Activated naive CD4-positive, alpha-beta T cell treated with anti-CD3 and anti-CD28 coated beads, Interleukin-2, amount 50 U/mL, for 16 hours (primary cell): ENCODE data around the gene TREML1.

Experiments used
- DNase-seq: peaks from one replicate; pipeline ENCODE4 v3.0.0-alpha.2; 2020

The TREML1 gene

DNA sequence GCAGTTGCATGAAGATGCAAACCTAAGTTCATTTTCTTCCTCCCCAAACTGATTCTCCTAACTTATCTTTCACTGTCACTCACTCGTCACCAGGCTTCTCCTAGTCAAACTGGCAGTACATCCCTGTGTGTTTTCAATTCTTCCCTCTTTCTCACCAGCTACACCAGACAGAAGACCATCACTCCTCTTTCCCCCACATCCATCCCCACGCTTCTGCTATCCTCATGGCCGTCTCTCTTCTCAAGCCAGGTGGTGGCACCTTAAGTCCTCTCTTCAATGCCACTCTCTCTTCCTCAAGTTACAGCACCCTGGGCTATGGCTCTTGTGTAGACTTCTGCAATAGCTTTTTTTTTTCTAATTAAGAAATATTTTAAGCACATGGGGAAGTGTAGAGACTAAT lies 23.1 kb upstream of the TREML1 start:
- no peak for DNase-seq

DNA sequence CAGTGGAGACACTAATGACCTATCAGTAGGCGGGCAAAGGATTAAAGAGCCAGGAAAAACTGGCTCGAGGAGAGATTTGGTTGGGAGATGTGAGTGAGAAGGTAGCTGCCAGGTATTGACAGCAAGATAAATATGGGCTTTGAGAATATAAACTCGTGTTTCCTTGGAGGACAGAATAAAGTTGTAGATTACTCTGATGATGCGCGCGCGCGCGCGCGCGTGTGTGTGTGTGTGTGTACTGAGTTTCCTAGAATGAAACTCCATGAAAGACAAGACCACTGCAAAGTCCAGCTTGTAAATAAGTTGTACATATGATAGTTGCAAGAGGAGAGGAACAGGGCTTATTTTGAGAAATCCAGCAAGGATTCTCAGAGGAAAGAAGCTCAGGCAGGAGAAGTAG lies 22.0 kb upstream of the TREML1 start:
- no peak for DNase-seq

DNA sequence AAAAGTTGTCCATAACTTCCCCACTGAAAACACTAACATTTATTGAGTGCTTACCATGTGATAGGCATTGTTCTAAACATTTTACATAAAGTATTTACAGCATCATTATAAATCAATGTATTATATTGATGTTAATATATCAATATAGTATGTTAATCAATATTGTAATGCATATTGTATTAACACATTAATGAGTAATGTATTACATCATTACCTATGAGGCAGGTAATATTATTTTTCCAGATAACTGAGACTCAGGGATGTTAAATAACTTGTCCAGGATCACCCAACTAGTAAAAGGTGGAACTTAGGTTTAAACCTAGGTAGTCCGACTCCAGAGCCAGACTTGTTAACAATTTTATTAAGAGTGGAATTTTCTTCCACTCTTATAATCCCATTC lies 20.9 kb upstream of the TREML1 start:
- DNase-seq: no peak

DNA sequence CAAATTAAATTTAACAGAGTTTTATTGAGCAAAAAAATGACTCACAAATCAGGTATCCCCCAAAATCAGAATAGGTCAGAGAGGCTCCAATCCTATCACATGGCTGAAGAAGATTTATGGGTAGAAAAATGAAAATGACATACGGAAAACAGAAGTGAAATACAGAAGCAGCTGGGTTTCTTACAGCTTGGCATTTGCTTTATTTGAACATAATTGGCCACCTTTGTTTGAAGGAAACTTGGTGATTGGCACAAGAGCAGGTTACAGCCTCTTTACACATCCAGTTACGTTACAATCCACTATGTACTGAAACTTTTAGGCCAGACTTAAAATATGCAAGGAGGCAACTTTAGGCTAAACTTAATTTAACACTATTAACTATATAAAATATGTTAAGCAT lies 20.5 kb upstream of the TREML1 start:
- DNase-seq: no peak

DNA sequence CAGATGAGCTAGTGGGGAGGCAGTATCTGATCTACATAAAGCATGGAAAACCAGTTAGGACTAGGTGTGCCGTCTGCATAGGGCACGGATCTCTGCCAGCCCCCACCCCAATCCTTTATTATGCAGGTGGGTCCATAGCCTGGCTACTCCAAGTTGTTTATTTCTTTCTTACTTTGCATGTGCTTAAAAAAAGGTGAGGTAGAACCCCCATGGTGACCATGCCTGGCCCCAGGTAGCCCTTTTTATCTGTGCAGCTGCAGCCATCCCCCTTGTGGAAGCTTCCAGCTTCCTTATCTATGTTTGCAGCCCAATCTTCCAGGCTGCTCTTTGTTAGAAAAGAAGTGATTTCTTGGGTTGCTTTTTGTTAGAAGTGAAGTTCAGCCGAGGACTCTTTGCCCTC lies 17.8 kb upstream of the TREML1 start:
- no peak for DNase-seq

DNA sequence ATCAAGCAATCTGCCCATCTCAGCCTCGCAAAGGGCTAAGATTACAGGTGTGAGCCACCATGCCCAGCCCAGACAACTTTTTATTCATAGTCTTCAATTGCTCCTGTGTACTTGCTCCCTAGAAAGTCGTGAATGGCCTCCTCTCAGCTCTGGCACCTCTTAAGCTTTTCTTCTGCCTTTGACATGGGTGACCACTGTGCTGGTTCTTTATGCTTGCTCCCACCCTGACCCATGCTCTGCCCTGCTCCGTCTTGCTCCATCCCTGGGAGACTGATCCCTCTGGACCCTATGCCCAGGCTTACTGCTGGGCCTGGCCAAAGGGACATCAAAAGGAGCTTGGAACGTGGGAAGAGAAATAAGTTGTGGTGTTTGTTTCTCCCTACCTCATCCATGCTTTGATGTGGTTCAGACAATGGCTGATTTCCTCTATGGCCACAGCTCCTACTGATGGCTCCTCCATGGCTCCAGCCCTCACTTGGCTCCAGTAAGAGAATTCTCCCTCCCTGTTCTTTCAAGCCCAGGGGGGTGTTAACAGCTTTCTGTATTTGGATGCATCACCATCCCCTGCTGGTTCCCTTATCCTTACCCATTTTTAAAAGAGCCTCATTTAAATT lies 16.5 kb upstream of the TREML1 start:
- DNase-seq: no peak

DNA sequence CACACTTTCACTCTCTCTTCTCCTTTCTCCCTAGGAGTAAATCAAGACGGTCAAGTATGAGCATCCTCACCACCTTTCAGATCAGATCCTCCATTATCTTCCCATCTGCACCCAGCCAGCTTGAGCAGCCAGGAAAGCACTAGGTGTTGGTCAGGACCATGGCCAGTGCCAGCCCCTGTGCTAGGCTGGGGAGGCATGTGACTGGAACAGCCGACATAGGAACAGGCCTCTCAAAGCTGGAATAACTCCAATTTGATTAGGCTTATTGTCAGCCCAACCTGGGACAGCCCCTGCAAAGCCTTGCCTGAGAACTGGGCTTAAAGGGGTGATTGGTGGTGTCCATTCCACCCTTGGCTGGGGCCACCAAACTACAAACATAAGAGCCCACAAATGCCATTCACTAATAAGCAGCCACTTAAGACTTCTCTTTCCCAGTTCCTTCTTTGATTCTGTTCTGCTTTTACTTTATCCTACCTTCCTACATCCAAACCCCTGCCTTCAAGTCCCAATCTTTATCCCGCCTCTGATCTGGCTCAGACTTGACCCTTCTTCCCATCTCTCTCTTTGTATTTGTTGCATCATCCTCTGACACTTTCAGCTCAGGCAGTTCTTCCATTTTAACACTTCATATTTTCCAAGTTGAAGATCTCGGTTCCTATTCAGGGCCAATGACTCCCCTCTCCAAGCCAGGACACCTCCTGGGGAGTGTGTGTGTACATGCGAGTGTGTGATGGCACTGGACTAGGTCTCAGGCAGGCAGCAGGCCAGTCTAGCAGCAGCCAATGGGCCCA lies 13.2 kb upstream of the TREML1 start:
- DNase-seq: no peak

DNA sequence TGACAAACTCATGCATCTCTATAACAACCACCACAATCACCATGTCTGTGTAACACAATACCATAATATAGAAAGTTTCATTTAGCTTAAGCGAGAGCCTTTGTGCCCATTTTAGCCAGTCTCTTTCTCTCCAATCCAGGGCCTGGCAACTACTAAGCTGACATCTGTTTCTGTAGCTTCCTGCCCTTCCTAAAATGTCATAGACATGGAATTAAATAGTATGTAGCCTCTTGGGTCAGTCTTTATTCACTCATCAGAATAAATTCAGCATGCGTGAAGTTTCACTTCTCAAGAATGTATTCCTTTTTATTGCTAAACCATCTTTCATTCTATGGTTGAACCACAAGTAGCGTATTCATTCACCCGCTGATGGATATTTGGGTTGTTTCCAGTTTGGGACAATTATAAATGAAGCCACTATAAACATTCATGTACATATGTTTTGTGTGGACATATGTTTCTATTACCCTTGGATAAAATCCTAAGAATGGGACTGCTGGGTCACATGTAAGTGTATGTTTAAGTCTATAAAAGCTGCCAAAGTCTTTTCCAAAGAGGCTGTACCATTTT lies 10.5 kb upstream of the TREML1 start:
- no peak for DNase-seq

DNA sequence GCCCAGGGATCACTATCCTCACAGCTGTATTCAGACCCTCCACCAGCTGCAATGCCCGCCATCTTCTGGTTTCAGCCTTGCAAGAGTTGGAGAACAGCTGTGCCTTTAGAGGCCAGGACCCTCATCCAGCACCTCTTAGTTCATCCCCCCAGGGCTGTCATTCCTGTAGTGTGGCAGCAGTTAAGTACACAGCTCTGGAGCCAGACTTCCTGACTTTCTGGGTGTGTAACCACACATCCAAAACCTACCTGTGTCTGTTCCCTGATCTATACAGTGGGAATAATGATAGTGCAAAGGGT lies 9.2 kb upstream of the TREML1 start:
- no peak for DNase-seq

DNA sequence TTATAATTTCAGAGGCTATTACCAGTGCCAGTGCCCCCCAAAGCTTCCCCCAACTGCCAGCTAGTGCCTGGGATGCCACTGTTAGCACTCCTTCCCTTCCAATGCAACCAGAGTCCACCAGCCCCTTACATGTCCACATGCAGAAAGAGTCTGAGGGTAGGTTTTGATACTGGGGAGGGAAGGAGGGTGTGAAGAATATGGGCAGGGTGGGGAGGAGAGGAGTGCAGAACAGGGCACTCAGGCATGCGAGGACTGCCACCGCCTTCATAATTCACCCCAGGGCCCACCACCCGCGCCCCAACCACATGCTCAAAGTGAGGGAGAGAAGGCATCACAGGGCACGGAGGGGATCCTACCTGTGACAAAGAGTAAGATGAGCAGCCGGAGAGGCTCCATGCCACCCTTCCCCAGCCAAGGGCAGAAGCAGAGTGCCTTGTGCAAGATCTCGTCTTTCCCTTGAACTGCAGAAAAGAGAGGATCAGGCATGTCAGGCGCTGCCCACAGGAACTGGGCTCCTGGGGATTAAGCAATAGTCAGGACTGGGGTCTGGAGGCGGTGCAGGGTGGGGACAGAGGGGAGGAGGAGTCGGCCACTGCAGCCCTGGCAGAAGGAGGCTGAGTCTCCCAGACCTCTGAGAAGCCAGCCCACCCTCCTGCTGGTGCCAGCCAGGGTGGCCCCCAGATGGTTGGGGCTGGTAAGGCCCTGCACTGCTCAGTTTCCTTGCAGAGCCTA lies 8.7 kb upstream of the TREML1 start, which contains the start of gene TREM2:
Gene TREM2 (minus strand): TSS at position 430 of the 732 bp plus-strand sequence. CDS start 34 bp downstream, at position 396.
- DNase-seq: no peak

DNA sequence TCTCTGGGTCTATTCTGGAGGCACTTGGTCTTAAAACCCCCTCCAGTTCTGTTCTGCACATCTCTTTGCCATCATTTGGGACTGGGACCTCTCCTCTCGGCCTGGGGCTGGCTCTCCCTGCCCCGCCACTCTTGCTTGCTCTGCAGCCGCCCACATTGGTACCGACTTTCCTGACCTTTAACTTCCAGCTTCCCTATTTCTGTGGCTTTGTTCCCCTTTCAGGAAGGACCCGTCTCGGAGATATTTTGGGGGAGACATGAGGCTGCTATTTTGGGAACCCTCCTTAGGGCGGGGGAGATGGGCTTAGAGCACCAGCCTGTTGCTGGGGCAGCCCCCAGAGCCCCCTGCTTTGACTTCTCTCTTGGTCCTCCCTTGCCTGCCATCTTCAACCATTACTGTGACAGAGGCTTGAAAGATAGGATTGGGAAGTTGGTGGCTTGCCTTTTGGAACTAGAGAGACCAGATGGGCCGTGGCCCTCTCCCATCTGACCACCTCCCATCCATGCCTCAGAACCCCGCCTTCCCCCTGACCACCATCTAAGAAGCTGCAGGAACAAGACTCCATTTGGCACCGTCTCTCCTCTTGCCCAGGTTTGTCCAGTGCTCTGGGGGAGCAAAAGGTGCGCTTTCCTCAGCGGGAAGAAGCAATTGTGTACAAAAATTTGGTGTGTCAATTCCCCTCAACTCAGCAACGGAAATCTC lies 7.9 kb upstream of the TREML1 start:
- no peak for DNase-seq

DNA sequence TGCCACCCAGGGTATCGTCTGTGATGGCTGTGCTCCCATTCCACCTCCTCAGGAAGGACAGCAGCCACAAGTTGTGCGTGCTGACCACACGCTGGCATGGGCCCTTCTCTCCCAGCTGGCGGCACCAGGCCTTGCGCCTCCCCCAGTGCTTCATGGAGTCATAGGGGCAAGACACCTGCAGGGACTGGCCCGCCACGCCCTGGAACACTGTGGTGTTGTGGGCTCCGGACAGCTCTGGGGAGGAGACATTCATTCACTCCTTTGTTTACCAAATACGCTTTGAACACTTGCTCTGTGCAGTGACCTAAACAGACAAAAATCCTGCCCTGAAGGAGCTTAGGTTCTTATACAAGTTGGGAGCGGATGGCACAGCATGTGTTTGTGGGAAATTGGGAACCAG lies 7.2 kb upstream of the TREML1 start:
- DNase-seq: no peak

DNA sequence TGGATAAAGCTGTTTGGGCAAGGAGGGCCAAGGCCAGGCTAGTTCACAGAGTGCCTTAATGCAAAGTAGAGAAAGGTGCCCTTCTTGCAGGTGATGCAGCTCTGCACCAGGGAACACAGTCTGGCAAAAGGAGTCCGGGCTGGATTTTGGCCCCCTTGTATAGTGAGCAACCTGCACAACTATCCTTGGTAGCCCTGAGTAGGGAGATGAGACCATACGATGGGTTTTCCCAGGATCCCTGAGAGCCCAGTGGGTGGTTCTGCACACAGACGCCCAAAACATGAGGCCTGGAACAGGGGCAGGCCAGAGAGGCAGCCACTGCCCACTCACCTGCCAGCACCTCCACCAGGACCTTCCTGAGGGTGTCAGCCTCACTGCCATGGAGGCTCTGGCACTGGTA lies 6.8 kb upstream of the TREML1 start:
- DNase-seq: no peak

DNA sequence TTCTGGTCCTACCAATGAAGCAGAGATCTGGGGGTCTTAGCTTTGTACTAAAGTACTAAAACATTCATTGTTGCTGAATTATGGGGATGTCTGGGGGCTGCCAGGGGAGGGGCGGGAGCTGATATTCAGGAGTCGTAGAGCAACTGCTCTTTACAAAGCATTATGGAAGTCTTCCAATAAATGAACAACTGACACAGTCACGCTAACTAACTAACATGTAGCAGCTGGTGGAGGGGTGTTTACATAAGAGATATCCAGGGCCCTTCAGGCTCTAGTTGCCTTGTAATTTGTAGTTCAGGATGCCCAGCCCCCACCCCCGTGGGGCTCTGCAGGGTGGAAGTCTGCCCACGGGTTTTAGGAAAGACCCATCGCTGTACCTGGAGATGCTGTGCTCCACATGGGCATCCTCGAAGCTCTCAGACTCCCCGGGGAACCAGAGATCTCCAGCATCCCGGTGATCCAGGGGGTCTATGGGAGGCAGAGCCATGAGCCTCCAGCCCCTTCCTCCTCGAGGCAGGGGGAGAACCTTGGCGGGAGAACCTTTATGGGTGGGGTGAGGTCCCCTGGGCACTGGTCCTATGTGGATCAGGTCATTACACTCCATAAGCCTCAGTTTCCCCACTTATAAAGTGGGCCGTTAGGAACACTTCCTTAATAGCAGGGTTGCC lies 5.4 kb upstream of the TREML1 start:
- DNase-seq: no peak

DNA sequence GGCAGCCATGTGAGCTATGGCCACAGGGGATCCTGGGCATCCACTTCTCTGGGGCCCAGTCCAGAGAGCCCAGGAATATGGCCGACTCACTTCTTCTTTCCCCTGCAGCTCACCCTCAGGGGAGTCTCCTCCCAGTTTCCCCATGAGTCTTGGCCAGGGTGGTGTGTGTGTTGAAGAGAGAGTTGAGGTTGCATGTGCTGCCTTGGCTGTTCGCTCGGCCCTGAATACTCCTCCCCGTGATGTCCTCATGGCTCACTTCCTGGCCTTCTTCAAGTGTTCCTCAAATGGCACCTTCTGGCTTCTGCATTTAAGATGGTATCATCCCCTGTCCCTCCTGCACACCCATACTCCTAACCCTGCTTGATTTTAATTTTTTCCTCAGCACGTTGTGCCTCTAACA lies 3.2 kb upstream of the TREML1 start:
- no peak for DNase-seq

DNA sequence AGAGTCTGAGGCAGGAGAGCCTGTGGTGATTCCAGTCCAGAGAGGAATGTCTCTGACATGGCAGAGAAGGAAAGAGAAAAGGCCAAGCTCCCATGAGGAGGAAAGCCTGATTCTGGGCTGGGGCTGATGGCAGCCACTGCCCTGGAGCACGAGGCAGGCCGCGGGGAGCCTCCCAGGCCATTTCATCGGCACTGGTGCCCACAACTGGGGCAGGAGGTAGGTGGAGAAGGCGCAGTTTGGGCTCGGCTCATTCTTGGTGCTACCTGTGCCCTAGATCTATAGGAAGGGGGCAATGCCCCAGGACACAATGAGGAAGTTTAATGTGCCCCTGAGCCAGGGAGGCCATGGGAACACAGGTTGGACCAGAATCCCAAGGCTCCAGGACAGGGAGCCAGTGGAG lies 2.6 kb upstream of the TREML1 start:
- no peak for DNase-seq

DNA sequence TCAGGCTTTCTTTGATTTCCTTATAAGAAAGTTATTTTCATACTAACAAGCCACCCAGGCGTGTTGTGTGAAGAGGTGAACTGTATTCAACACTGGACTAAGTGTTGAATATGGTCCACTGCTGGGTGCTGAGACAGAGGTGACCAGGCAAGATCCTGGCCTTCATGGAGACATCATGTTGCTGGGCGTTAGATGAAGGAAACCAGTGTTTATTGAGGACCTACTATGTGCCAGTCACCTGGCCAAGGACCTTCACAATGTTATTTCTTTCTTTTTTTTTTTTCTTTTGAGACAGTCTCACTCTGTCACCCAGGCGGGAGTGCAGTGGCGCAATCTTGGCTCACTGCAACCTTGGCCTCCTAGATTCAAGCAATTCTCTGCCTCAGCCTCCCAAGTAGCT lies 1.9 kb upstream of the TREML1 start:
- DNase-seq: no peak

DNA sequence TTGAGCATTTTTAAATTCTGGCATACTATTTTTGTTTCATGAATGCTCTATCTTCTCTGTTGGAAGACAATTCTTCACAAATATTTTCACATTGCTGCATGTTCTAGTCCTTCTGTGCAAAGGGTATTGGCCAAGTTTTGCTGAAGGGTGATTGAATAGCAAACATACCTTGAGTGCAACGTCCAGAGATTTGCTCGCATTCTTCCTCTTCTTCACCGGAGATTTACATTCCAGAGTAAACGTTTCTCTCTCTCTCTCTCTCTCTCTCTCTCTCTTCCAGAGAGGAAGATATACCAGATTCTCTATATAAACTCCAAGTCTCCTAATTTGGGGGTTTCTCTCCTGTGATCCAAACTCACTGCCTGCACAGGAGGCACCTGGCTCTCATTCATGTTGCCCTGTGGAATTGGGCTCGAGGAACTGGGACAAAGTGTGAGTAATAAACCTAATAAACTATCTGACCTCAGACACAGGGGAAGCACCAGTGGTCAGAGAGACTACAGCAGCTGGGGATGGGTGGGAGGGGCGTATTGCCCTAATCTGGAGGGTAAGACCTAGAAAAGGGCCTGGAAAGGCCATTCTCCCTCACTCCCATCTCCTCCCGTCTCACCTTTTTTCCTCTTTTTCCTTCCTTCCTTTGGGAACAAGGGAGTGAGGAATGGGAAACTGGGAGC lies 1.1 kb upstream of the TREML1 start:
- DNase-seq: no peak

DNA sequence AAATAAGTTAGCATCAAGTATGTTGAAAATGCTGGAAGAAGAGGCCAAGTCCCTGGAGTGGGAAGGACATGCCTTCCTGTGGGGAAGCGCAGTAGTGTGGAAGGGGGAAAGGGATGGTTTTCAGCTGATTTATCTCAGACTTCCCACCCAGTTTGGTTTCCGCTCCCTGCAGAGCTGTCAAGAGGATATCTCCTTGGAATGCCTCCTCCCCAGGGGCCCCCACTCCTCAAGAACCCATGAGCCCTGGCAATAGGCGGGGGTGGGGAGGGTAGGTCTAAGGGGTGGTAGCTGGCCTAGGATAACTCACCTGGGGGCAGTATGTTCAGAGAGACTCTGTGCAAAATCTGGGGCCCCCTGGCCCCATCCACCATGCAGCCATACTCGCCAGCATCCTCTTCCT lies 696 bp downstream of the TREML1 start:
- DNase-seq: no peak

DNA sequence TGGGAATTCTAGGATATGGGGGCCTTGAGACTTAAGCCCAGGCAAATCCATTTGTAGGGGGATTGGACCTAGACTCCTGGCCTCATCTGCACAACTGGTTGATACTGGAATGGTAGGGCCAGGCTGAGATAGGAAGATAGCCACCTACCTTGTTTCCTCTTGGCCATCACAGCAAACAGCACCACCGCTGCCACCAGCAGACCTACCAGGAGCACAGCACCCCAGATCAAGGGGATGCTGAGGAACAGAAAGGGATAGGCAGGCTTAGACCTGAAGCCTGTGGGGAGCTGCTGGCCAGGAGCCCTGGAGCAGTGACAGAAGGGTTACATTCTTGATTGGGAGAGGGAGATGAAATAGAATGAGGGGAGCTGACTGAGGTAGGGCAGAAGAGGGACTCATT lies 3.5 kb downstream of the TREML1 start:
- DNase-seq: no peak

DNA sequence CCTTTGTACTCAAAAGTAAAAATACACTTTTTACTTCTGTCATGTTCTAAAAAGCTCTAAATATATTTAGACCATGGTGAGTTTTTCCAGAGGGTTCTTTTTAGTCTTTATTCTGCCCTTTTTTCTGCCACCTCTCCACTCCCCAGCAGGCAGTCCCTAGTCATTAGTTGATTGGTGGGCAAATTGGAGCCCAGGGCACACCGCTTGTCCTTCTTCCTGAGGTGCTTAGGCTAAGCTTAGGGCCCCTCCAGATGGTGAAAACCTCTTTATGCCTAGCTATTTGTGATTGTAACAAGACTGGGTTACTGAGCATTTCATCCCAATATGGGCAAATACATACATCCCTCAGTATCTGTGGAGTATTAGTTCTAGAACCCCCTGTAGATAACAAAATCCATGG lies 6.2 kb downstream of the TREML1 start:
- no peak for DNase-seq

DNA sequence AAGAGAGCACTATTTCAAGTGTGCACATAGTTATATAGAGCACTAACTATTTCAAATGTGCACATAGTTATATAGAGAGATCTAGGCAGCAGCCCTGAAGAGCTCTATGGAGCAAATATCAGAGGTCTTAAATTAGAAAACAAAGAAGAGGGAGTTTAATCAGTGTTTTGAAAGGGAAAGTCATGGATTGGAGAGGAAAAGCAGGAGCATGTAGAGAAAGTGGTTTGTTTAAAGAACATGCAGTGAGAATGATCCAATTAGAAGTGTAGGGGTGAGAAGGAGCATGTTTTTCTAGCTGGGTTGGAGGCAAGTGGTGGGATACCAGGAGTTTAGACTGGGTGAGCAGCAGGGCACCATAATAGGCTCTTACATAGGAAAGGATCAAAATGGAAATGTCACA lies 17.2 kb downstream of the TREML1 start:
- no peak for DNase-seq
